Astrocyte (in vitro differentiated cells and primary cell): ENCODE results near the gene RAB6B.

Source experiments
- CTCF ChIP-seq: IDR thresholded peaks from 2 replicates; pipeline ENCODE4 v1.5.1; 2011; ENCODE audit warnings: low read depth, mild to moderate bottlenecking, inconsistent platforms, low read length, moderate library complexity; ENCODE audit not compliant: insufficient read depth
- EZH2 ChIP-seq: IDR thresholded peaks from 2 replicates; pipeline ENCODE4 v1.6.1; 2012; ENCODE audit warnings: mild to moderate bottlenecking, low read length, inconsistent platforms; ENCODE audit not compliant: insufficient read depth

- no peak for TF ChIP-seq CTCF
- no peak for TF ChIP-seq EZH2
Observed at GRCh38 chr3:133934073-133934970, 38.6 kb upstream of the RAB6B start.
